GM18870 (cell line): ENCODE data around the gene SPDYE17.
"Not testable (repeated sequence)": the region's sequence is repeated elsewhere in the genome, so short reads cannot be mapped to it uniquely, and the experiment has no call there.

ENCODE experiments used
- ATAC-seq: cut with Tn5 transposase; IDR thresholded peaks from one replicate; pipeline ENCODE4 v1.9.1; 2021; ENCODE audit warnings: moderate library complexity; ENCODE audit not compliant: unreplicated experiment

SPDYE17 gene

DNA sequence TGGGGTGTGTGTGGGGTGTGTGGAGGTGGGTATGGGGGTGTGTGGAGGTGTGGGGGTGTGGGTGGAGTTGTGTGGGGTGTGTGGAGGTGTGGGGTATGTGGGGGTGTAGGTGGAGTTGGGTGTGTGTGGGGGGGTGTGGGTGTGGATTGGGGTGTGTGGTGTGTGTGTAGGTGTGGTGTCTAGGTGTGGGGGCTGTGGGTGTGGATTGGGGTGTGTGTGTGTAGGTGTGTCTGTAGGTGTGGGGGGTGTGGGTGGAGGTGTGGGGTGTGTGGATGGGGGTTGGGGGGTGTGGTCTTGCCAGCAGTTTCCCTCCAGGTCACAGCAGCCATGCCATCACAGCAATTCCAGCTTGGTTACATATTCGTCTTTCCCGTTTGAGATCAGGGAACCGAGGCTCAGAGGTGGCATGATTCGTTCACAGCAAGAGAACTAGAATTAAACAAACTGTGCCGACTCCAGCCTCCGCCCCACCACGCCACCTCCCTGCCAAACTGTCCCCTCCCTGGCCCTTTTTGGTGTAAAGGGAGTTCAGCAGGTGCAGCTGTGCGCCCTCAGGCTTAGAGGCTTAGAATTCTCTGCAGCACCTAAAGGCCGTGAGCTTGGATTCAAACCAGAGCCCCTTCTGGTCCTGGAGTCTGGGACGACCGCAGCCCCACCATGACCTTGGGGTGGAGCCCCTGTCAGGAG, 33.3 kb downstream of the SPDYE17 start:
- ATAC-seq = not testable (repeated sequence)

DNA sequence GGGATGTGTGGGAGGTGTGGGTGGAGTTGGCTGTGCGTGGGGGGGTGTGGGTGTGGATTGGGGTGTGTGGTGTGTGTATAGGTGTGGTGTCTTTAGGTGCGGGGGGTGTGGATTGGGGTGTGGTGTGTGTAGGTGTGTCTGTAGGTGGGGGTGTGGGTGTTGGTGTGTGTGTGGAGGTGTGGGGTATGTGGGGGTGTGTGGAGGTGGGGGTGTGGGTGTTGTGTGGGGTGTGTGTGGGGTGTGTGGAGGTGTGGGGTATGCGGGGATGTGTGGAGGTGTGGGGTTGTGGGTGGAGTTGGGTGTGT, 33.9 kb downstream of the SPDYE17 start:
- ATAC-seq = no peak

DNA sequence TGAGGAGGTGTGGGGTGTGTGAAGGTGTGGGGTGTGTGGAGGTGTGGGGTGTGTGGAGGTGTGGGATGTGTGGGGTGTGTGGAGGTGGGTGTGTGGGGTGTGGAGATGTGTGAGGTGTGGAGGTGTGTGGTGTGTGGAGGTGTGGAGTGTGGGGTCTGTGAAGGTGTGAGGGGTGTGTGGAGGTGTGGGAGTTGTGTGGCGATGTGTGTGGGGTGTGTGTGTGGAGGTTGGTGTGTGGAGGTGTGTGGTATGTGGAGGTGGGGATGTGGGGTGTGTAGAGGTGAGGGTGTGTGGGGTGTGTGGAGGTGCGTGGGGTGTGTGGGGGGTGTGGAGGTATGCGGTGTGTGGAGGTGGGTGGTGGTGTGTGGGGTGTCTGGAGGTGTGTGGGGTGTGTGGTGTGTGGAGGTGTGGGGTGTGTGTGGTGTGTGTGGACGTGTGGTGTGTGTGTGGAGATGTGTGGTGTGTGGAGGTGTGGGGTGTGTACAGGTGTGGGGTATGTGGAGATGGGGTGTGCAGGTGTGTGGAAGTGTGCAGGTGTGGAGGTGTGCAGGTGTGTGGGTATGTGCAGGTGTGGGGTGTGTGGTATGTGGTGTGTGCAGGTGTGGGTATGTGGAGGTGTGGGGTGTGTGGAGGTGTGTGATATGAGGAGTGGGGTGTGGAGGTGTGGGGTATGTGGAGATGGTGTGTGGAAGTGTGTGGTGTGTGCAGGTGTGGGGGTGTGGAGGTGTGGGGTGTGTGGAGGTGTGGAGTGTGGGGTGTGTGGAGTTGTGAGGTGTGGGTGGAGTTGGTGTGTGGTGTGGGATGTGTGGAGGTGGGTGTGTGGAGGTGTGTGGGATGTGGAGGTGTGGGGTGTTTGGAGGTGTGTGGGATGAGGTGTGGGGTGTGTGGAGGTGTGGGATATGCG, 34.5 kb downstream of the SPDYE17 start:
- no peak for ATAC-seq

DNA sequence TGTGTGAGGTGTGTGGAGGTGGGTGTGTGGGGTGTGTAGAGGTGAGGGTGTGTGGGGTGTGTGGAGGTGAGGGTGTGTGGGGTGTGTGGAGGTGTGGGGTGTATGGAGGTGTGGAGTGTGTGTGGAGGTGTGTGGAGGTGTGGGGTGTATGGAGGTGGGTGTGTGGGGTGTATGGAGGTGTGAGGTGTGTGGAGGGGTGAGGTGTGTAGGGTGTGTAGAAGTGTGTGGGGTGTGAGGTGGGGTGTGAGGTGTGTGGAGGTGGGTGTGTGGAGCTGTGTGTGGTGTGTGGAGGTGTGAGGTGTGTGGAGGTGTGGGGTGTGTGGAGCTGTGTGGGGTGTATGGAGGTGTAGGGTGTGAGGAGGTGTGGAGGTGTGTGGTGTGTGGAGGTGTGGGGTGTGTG, 35.2 kb downstream of the SPDYE17 start:
- not testable (repeated sequence) for ATAC-seq

DNA sequence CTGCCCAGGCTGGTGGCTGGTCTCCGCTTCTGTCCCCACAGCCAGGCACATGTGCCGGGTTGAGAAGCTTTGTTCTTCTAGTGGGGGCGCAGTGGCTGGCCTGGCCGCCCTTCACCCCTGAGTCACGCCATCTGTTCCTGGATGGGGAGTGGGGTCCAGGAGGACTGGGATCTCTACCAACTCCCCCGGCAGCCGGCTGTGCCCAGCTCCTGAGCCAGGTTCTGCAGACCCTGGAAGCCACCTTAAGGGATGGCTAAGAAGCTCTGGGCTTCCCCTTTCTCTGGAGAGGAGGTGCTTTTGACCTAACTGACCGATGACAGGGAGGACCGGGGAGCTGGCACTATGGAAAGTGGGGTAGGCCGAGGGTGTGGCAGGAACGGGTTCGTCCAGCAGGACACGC, 37.9 kb downstream of the SPDYE17 start:
- ATAC-seq = not testable (repeated sequence)

DNA sequence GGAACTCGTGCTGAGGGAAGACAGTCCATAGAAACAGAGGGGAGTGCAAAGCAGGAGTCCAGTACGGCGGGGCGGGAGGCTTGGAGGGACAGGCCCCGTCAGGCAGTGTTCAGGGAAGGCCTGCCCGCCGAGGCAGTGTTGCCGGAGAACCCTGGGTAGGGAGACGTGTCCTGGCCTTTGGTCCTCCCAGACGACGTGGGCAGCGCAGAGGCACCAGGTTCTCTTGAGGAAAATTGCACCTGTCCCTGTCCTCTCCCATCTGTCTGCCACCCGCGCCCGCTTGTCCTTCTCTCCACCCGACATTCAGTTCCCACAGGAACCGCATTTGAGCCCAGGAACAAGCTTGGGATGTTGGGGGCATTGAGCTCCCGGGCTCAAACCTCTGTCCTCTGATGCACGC, 38.3 kb downstream of the SPDYE17 start:
- not testable (repeated sequence) for ATAC-seq

DNA sequence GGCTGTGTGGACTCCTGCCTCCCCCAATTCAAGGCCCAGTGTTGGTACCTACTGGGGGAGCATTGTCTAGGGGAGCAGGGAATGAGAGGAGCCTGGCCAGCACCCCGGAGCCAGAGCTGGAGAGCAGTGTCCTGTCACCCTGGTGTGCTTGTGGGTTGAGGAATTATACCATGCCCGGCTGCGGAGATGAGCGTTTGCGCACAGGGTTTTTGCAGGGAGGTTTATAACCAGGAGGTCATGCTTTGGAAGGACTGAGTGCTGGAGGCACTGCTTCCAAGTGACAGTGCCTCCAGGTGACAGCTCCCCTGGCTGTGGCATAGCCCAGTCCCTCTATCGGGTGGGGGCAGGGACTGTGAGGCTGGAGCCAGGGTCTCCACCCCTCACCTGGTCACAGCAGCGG, 39.3 kb downstream of the SPDYE17 start:
- not testable (repeated sequence) for ATAC-seq

DNA sequence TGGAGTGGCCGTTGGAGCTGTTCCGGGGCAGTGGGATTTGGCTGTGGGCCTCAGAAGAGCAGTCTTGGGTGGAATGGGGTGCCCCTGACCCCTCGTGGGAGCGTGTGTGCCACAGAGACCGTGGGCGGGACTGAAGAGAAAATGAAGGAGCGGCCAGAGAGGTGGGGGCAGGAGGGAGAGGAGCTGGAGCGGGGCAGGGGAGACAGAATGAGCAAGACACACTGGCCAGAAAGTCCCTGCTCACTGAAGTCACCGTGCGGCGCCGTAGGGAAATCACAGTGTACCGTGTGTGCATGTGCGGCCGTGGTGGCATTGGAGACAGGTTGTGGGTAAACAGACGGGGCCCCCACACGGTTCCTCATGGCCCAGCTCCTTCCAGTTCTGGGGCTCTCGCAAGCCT, 40.0 kb downstream of the SPDYE17 start:
- not testable (repeated sequence) for ATAC-seq

DNA sequence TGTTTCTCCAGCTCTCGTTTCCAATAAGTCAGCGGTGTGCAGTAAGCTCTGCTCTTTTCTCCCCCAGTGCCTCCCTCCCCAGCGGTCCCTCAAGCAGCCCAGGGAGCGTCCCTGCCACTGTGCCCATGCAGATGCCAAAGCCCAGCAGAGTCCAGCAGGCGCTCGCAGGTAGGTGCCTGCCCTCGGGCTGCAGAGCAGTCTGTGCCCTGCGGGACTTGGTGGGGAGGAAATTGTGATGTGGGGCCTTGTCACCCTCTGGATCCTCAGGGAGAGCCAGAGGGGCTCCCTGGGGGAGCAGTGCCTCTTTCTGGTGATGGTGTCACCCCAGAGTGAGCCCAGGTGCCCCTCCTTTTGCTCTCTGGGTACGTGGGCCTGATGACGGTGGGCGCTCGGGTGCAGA, 42.0 kb downstream of the SPDYE17 start:
- not testable (repeated sequence) for ATAC-seq

DNA sequence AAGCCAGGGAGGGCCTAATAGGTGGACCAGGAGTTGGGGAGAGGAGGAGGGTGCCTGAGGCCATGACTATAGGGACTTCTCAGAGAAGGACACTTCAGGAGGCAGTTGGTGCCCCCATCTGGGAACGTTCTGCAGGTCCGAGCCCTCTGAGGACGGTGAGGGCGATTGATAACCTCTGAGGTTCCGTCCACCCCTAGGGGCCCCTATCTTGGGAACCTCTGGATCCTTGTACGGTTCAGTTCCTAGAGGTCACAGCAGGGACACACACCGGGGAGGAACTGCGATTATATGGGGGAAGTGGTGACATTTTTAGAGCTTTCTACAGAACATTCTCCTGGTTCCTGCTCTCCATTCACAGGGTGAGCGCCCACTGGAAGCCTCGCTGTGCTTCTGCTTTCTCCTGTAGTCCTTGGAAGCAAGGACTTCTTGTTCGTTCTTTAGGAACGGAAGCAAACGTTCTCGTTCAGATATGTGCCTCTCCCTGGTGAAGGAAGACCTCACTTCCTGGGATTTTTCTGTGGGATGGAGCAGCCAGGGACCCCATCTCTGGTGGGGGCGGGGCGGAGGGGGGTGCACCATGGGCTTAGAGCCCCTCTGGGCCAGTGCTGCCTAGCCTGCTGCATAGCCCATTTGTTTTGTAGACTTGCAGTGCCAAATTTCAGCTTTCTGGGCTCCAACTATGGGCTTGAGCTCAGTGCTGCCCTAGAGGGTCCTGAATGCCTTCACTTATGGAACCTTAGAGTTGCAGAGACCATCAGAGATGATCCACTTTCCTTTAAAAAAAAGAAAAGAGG, 46.0 kb downstream of the SPDYE17 start:
- ATAC-seq = not testable (repeated sequence)

DNA sequence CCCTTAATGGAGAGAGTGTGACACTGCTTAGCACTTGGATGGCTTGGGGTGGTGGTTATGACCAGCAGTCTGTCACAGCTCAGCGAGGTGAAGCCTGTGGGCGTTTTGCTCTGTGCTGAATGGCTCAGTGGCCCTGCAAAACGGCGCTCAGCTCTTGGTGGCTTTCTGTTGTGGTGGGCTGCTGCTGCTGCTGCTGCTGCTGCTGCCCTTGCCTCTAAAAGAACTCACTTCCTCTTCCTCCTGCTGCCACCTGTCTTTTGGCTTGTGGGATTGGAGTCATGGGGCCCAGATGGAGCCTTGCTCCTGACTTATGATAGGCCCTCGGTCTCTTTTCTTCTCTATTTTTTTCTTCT, 47.4 kb downstream of the SPDYE17 start:
- ATAC-seq = peak; percentile 92

DNA sequence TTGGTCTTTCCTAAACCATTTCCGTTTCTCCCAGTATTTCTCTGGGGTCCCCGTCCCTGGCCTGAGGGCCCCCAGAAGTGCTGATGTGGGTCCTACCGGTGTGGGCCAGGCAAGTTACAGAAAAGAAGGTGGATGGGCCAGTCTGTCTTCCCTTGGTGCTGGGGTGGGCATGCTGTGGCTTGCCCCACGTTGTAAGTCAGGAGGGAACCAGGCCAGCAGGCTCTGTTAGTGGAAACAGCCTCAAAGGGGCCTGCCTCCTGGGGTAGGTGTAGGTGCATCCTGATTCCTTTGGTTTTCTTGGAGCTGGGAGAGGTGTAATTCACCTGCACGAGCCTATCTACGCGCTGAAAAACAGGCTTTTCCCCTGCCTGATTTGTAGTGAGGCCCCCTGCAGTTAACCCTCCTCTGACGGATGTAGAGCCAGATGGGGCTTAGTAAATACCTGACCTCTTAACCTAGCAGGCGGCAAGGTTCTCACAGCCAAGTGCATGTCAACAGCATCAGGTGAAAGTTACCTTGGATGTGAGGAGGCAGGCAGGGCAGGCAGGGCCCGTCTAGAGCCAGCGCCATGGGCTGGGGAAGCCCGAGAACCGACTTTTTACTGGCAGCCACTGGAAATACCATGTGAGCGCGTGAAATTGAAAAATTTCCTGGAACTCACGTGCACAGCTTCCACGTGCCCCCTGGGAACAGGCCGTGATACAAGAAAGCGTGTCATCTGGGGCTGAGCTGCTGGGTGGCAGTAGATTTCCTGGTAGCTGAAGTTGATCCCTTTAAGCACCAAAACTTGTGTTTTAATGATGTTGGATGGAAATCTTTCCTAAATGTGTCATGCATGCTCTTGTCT, 48.0 kb downstream of the SPDYE17 start:
- ATAC-seq = not testable (repeated sequence)

DNA sequence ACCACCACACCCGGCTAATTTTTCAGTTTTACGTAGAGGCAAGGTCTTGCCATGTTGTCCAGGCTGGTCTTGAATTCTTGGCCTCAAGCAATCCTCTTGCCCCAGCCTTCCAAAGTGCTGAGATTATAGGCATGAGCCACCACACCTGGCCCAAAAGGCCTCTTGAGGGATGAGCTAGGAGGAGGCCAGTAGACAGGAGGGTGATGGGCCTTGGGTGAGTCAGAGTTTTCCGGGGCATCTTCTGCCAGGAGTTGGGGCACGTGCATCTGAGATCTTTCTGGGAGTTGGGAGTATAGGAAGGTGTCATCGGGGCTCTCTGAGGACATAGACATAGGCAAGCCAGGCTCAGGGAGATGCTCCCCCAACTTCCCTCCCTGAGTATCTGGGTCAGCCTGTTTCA, 48.8 kb downstream of the SPDYE17 start:
- ATAC-seq = not testable (repeated sequence)

DNA sequence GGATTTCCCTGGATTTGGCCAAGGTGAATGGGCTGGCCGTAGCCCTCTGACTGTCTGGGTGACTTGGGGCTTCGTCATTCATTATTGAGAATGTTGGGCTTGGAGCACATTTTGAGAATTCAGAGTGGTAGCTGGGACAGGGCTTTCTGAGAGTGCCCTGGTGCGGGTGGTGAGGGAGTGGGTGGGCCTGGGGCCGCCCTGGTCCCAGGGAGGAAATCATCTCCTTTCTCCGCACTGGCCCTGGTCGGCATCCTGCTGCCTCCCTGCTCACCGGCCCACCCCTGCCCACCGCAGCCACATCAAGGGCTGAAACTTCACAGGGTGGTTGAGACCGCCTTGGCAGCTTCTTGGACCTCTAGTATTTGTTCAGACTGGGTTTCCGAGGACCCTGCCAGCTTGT, 49.7 kb downstream of the SPDYE17 start:
- not testable (repeated sequence) for ATAC-seq

DNA sequence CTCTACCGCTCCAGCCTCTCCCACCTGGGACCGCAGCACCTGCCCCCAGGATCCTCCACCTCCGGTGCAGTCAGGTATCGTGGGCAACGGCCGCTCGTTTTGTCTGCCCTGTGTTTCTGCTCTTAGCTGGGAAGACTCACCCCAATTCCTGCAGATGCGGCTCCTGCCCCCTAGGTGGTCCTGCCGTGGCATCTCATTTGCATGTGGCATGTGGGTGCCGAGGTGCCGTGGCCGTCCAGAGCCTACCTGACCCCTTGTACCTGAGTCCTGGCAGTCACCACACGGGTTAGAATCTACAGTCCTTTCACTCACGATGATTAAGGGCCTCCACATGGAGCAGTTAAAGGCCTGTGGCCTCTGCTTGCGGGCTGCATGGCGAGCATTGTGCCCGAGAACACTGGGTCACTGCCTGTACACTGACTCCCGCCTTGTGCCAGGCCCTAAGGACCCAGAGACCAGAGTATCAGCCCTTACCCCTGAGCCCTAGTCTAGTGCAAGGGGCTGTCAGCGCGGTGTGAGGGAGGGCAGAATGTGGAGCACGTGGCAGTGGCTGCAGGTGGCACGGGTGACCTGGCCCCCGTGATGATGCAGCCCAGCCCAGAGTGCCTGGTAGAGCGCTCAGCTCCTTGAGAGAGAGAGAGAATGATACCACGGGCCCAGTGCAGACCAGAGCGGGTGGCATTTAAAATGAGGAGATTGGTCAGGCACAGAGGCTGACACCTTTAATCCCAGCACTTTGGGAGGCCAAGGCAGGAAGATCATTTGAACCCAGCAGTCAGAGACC, 50.8 kb downstream of the SPDYE17 start:
- not testable (repeated sequence) for ATAC-seq

DNA sequence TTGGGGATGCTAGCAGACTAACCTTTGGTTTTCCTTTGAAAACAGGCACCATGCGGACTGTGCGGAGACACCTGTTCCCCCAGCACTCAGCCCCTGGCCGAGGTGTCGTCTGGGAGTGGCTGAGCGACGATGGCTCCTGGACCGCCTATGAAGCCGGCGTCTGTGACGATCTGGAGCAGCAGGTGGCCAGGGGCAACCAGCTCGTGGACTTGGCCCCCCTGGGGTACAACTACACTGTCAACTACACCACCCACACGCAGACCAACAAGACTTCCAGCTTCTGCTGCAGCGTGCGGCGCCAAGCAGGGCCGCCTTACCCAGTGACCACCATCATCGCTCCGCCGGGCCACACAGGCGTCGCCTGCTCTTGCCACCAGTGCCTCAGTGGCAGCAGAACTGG, 51.6 kb downstream of the SPDYE17 start:
- not testable (repeated sequence) for ATAC-seq

DNA sequence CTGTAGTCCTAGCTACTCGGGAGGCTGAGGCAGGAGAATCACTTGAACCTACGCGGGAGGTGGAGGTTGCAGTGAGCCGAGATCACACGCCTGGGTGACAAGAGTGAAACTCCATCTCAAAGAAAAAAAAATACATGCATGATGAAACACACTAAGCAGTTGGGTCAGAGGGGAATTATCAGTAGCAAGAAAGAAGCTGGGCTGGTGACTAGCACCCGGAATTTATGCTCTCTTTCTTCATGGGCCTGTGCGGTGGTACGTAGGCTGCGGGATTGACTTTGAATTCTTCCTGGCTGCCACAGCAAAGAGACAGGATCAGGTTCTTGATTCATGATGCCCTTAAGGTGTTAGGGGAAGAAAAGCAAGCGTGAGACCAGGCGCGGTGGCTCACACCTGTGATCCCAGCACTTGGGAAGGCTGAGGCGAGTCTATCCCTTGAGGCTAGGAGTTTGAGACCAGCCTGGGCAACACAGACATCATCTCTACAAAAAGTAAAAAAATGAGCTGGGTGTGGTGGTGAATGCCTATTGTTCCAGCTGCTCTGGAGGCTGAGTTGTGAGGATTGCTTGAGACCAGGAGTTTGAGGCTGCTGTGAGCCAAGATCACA, 54.3 kb downstream of the SPDYE17 start:
- not testable (repeated sequence) for ATAC-seq

DNA sequence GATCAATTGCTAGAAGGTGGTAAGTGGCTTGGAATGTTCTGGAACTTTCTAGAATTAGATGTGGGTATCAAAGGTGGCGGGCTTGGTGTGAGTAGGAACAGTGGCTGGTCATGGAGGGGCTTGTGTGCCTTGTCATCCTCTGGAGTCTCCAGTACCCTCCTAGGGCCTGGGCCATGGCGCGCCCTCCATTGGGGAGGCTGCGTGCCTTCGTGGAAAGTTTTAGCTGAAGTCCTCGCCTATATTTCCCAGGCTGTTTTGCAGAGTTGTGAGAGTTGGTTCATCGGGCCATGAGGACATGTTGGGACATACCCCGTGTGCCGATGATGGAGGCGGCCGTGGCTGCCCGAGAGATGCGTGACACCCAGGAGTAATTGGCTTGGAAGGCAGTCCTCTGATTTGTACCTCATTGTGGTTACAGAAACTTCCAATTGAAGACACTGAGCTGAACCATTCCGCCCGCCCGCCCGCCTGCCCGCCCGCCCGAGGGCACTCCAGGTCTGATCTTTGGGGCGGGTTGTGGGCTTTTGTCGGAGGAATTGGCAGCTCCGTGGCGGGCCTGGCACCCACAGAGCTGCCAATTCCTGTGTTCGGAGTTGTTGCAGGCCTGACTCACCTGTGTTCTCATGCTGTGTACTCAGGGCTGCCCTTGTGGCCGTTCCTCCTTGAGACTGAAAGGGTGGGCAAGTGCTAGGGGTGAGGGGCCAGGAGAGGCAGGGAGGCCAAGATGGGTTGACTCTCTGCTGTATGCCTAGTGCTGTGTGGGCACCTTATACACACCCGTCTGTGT, 57.2 kb downstream of the SPDYE17 start:
- not testable (repeated sequence) for ATAC-seq

DNA sequence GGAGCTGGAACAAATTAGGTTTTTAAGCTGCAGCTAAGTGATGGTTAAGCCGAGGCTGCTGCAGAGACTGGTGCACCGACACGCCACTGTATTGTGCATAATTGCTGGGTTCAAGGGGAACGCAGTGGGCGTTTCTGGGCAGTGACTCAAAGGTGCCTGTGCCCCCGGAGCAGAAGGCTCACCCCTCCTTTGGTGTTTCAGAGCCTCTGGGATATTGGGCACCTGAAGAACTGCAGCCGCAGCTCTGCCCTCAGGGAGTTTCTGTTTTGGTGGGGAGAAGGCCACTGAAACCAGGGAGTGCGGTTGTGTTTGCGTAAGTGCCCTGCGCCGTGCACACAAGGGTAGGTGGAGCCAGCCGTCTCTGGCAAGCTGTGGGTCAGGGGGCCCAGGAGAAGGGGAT, 57.8 kb downstream of the SPDYE17 start:
- not testable (repeated sequence) for ATAC-seq
